HG03460 (cell line): Measurements from ENCODE around the gene VIPR1.

Source experiments
- ATAC-seq: cut with Tn5 transposase; IDR thresholded peaks from one replicate; pipeline ENCODE4 v1.9.1; 2021; ENCODE audit not compliant: unreplicated experiment

VIPR1 gene, protein sequence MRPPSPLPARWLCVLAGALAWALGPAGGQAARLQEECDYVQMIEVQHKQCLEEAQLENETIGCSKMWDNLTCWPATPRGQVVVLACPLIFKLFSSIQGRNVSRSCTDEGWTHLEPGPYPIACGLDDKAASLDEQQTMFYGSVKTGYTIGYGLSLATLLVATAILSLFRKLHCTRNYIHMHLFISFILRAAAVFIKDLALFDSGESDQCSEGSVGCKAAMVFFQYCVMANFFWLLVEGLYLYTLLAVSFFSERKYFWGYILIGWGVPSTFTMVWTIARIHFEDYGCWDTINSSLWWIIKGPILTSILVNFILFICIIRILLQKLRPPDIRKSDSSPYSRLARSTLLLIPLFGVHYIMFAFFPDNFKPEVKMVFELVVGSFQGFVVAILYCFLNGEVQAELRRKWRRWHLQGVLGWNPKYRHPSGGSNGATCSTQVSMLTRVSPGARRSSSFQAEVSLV

DNA sequence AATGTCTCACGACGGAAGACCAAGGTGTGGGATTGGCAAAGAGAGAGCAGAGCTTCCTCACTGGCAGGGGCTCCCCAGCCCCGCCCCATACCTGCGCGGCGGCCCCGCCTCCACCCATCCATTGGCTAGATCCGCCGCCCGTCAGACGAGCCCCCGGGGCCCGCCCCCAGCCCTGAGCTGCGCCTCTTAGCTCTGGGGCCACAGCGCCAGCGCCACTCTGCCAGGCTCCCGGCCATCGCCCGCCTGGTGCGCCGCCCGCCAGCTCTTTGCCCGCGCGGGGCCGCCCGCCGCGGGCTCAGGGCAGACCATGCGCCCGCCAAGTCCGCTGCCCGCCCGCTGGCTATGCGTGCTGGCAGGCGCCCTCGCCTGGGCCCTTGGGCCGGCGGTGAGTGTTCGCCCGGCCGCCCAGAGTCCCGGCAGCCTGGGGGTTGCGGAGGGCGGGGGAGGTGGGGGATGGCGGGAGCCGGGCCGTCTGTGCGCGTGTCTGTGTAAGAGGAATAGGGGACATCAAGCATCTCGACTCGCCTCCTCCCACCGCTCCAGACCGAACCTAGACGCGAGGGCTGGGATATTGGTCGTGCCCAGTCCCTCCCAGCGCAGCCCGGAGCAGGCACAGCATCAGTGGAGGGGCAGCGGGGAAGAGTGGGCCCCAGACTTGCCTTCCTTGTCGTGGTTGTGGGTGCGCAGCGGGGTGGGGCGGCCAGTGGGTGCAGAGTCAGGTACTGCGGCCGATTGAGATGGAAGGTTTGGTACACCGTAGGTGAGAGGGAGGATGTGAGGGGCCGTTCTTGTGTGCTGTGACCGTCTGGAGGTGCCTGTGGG, at the start of gene VIPR1:
Gene VIPR1, plus strand, starts transcription at position 215 of the 822 bp plus-strand sequence. Its CDS starts 93 bp downstream, at position 308.
- peak; percentile 92 for ATAC-seq

DNA sequence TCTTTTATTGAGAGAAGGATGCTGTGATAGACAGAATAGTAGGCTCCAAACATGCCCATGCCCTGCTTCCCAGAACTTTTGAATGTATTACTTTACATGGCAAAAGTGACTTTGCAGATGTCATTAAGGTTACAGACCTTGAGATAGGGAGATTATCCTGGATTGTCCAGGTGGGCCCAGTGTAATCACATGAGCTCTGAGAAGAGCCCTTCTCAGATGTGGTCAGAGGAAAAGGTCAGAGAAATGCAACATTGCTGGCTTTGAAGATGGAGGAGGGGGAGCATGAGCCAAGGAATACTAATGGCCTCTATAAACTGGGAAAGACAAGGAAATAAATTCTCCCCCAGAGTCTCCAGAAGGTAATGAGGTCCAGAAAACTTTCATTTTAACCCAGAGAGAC, 46.2 kb upstream of the VIPR1 start:
- ATAC-seq: no peak

DNA sequence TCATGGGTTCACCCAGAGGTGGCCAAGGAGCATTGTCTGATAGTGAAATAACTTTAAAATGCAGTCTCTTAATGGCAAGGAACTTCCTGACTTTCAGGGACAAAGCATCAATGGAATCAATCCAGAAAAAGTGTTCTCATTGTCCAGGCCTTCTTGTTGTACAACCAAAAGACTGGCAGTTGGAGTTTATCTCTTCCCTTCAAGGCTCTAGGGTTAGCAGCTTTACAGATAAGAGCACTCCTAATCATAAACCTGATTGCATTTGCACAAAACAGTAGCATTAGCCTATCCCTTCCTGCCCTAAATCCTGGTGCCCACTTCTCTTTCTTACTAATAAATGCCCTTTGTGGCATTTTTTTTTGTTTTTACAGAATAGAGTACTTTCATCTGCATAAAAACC, 43.3 kb upstream of the VIPR1 start:
- no peak for ATAC-seq

DNA sequence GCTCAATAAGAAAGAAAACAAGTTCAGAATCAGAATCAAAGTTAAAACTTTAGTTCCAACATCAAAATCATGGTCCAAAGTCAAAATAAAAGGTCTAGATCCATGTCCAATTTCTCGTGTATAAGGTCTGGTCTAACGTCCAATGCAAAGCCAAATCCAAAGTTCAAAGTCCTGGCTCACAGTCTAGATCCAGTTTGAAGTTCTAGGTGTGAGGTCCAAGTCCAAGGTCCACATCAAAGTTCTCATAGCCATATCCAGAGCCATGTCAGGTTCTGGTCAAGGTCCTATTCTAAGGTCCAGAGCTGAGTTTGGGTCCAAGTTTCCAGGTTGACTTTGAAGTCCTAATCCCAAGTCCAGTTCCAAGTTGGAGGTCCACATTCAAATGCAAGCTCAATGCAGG, 40.7 kb upstream of the VIPR1 start:
- ATAC-seq: no peak

DNA sequence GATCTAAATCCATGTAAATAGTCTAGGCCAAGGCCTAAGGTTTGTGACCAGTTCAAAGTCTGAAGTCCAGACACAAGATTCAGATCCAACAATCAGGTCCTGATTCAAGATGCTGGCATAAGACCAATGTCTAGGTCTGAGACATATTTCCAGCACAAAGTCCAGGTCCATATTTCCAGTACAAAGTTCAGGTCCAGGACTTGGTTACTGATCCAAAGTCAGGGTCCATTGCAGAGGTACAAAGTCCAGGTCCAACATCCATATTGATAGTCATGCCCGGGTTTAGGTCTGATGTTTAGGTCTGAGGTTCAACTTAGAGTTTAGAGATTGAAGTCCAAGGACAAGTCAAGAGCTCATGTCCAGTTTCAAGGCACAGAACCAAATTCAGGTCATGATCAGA, 39.4 kb upstream of the VIPR1 start:
- no peak for ATAC-seq

DNA sequence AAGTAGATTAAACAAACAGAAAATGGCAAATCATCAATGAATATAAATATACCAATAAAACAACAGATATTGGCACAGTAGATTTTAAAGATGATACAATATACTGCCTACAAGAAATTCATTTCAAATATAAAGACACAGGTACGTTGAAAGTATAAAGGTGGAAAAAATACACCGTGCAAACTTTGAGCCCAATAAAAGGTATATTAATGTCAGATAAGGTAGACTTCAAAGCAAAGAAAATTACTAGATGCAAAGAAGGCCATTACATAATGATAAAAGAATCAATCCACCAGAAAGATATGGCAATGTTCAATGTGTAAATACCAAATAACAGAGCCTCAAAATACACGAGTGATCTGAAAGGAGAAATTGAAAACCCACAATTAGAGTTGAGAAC, 34.3 kb upstream of the VIPR1 start:
- ATAC-seq: no peak

DNA sequence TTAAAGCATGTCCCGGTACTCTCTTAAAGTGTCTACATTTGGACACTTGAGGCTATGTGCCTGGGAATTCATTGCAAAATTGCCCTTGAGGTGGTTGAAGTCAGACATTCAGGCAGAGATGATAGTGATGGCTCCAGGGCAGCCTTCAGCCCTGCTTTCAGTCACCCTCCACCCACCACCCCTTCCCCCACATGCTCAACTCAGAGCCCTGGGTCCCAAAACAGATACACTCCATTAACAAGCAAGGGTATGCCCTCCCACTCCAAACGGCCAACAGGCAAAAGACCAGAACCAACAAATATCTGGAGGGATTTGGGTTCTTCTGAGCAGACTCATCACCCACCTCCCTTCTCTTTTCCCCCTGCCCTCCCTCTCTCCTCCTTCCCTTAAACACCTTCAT, 29.9 kb upstream of the VIPR1 start:
- no peak for ATAC-seq

DNA sequence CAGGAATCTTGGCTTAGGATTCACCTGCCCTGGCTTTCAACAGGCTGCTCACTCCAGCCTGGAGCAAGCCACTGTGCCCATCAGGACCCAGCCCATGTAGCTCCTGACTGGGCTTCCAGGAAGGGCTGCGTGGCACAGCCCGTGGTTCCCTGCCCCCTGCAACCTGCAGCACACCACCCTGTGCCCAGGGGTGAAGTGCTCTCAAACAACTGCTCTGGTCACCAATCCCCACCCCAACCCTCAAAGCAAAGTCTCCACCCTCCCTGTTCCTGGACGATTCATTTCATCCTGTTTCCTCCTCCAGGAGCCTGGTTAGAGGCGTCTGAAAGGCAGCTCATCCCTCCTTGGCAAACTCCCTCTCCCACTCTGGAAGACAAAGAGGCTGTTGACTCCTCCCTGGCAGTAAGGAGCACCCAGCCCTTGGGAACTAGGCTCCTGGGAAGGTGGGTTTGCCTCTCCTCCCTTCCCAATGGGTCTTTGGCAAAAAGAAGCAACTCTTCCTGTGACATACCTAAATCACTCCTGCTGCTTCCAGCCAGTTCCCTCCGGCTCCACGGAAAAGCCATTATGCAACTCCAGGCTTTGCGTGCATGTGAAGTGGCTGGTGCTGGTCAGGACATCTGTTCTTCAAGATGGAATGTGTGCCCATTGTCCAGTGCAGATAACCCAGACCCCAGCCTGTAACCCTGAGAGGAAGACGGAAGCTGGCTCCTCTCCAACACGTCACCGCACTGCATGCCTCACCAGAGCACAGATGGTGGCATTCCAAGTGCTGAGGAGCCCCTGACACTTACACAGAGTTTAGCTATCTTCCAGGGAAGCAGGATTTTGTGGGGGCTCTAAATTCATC, 29.1 kb upstream of the VIPR1 start:
- no peak for ATAC-seq

DNA sequence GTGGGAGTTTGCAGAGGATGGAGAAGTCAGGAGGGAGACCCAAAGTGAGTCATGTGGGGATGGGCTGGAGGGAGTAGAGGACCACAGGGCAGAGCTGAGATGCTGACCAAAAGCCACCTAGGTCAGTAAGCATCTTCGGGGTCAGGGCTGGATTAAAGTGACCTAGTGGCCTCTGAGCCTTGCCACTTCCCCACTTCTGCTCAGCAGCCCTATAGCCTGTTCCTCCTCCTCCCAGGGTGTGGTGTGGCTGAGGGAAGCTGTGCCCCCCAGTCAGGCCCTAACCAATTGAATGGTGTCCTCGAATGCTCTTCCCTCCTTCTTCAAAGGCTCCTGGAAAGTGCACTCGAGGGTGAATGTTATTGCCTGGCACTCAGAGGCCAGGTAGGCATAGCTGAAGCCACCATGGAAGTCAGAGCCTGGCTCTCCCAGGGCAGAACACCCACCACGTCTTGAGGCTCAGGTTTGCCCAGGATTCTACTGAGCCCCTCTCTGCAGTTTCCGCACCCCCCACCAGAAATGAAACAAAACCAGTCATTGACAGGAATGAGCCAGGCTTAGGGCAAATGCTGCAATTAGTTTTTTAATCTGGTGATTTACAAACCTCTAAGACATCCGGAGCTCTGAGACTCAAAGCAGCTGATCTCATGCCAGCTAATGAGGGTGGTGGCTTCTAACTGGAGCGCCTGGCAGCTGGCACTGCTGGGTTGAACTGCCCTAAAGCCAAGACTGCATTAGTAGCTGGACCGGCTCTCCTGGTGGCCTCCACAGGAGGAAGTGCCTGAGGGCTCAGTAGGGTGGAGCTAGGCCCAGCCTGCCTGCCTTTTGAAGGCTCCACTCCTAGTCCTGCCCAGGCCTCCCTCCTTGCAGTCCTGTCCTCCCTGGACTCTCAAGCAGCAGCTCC, 26.0 kb upstream of the VIPR1 start:
- no peak for ATAC-seq

DNA sequence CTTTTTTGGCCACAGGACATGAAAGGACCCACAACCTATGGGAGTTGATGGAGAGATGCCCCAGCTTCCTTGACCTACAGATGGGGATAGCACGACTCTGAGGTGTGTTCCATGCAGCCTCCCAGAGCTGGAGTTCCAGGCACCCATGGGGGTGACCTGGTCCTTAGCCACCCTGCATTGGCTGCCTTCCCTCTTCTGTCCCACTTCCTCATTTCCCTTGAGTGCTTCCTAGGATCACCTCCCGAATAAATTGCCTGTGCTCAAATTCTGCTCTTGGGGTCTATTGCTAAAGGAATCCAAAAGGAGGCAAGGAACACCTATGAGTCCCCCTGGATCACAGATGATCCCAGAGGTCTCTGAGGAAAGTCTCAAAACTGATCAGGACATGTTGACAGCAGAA, 24.7 kb upstream of the VIPR1 start:
- ATAC-seq: no peak

DNA sequence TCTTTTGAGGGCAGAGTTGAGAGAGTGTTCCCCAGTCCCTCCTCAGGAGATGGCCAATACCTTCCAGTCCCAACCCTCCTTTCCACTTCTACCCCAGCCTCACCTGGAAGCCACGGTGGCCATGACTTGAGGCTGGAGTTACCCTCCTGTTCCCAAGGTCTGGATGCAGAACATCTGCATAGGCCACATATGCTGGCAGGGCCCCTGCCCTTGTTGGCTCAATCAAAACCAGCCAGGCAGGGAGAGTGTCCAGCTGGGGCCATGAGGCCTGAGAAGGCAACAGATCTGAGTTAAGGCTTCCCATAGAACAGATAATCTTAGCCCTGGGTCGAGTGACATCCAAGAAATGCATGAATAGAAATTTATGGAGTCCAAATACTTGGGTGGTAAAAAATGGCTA, 23.6 kb upstream of the VIPR1 start:
- ATAC-seq: no peak

DNA sequence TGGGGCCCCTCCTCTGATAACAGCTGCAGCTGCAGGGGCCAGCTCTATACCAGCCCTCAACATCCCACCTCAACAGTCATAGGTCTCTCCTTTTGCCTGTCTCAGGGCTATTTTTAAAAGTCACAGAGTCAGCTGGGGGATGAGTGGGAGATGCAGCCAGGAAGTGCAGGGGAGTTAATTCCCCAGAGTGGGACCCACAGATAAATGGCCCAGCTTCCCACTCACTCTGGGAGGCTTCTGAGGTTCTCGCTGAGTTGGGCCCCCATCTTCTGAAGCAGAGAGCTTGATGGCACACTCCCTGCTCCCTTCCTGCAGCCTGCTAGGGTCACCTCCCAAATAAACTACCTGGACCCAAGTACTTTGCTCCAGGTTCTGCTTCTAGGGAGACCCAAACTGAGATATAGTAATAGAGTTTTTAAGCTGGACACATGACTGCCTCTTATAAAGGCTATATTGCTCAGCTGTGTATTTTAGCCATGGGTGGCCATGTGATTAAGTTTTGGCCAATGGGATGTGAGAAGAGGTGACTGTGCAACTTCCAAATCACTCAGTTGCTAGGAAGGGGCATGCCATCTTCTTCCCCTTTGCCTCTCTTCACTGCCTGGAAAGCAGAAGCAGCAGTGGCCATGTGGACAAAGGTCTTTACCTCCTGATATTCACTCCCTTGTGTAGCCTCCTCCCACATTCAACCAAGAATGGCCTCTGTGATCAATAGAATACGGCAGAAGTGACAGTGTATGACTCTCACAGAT, 15.5 kb upstream of the VIPR1 start:
- ATAC-seq: no peak

DNA sequence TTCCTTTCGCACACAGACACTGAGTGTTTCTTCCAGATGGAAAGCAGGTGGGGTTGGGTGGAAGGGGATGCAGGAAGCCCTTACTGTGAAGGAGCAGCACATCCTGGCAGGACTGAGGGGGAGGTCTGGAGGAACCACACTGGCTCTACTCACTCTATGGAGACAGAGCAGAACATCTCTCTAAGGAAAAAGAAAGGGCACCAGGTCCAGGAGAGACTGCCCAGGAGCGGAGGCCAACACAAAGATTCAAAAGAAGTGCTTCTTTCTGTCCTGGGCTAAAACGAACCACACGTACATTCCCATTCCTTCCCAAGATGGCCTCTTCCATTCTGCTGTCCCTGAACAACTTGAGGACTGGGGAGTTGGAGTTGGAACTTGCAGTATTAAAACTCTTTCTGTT, 13.8 kb upstream of the VIPR1 start:
- ATAC-seq: no peak

DNA sequence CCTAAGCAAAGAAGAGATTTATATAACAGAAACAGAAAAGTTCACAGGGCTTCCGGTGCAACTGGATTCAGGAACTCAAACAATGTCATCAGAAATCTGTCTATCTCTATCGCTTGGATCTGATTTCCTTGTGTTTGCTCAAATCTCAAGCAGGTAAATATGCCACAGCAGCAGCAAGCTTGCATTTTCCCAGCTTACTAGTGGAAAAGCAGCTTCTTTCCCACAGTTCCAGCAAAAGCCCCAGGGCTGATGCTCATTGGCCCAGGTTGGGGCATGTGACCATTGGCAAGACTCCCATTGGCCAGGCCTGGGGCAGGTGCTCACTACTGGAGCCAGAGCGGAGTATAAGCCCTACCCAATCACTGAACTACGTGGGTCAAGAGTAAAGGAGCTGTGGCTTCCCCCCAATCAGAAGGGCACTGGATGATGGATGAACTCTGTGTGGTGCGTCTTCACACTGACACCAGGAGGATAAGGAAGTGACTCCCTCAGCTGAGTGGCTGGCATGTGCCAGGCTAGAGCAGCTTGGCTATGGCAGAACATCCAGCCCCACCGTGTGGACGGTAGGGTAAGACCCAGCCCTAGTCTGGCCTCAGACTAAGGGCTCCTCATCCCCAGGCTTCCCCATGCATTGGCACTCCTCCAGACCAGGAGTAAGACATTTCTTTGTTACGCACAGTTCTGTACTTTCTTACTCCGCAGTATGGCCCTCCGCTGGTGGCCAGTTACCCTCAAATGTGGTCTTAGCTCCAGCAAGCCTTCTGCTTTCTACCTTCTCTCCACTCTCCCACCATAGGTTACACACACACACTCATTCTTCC, 13.1 kb upstream of the VIPR1 start:
- ATAC-seq: no peak

DNA sequence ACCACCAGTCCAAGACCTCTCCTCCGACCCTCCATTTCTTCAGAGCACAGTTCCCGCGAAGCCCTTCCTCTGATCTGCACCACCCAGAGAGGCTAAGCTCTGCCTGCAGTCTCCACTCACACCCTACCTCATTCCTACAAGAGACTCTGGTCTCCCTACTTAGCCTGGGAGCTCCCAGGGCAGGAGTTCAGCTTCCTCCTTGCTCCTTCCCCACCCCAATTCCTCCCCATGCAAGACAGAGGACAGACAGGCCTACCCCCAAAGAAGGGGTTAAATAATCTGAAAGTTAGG, 12.6 kb upstream of the VIPR1 start:
- ATAC-seq: peak; percentile 9

DNA sequence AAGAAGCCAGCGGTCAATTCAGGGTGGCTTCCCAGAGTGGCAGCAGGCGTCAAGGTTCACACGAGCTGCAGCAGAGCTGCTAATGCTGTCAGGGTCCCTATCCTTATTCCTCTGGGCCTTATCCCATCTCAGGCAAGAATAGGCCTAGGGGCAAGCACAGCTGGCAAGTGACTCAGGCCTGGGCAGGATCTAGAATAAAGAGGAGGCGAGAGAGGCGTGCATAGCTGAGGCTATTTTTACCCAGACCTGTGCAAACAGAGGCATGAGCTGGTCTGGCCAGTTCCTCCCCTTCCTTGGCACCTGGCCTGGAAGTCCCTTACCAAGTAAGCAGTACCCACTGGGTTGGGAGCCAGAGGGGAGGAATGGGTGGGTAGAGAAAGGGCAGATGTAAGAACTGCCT, 12.2 kb upstream of the VIPR1 start:
- peak; percentile 96 for ATAC-seq

DNA sequence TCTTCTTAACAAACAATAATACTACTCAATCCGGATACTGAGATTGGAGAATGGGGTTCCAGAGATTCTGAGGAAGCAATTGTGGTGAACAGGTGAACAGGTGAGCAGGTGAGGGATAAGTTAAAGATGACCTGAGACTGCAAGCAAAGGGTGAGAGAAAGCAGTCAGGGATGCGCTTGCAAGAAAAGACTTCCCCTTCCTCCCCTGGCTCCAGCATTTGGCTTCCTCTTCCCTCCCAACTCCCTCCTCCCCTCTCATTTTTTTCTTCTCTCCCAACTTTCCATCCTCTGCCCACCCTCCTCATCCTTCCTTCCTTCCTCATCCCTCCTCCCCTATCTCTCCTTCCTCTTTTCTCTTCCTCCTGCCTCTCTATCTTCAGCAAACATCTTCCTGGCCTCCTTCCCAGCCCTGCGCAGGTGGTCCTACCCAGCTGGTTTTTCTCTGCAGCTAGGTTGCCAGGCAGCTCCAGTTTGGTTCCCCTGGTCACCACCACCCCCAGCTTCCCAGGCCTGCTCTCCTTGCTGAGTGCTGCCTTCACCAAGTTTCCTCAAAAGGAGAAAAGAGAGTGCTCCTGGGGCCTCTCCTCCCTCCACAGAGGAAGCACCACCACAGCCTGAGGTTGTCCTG, 10.4 kb upstream of the VIPR1 start:
- no peak for ATAC-seq

DNA sequence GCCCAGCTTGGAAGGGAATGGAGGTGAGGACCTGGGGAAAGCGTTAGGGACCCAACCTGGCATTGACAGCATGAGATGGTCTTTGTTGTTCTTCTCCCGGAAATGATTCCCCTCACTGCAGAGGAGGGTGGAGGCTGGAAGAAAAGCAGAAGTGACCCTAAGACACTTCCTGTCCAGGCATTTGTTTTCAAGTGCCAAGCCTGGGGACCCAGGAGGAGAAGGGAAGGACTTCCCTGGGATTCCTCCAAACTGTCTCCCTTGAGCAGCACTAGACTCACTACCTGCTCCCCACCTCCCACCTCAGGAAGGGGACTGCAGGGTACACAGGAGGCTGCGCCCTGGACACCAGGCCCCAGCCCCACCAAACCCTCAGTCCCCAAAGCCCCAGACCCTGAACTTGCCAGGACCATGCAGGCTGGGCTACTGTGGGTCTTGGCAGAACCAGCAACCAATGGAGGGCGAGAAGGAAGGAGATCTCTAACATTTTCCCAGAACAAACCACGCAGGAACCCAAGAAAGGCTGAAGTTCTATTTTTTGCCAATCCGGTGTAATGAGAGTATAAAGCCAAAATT, 9.8 kb upstream of the VIPR1 start:
- ATAC-seq: no peak
